Measurements from ENCODE around the gene IGSF21. TPM values are rescaled to one million over a fixed set of nuclear protein-coding genes. Genes with fewer than 3 reads are reported as not detected.

Gene IGSF21
- polyA plus RNA-seq, 3 donors = not detected

GRCh38 chr1:18097206-18097605 is 10.4 kb upstream of the IGSF21 start:
- H3K9me3 Mint-ChIP-seq = peaks cover 0 to 6% (median 0%) of the 10 kb centered on the region in 7 donors
- H3K4me3 Mint-ChIP-seq = no peak overlapping the region
- no peak overlapping the region for H3K9ac ChIP-seq (ENCODE audit: insufficient read depth, low read length, poor library complexity, severe bottlenecking)
- H3K27me3 Mint-ChIP-seq (ENCODE audit: low read depth in 3 of 3) = peaks cover 11 to 20% (median 14%) of the 10 kb centered on the region in 3 donors
- H3K9me3 ChIP-seq (replicated peaks in 1 of 2; ENCODE audit: control insufficient read depth in 1 of 2, insufficient read depth in 1 of 2, low read length in 2 of 2) = no peaks in the 10 kb centered on the region
- no peak overlapping the region for H3K27ac Mint-ChIP-seq
- H3K4me1 ChIP-seq (ENCODE audit: control insufficient read depth in 1 of 2, insufficient read depth in 2 of 2, low read length in 2 of 2) = no peaks in the 10 kb centered on the region
- no peak for DNase-seq
- no peak overlapping the region for H3K4me2 ChIP-seq (replicated peaks; ENCODE audit: extremely low read depth, low read length, poor library complexity, severe bottlenecking)
- H3K4me1 Mint-ChIP-seq = no peaks in the 10 kb centered on the region
- intact Hi-C loops (cut with micrococcal nuclease) = no loop called here
- H3K27ac ChIP-seq (ENCODE audit: low read depth in 1 of 2, low read length in 2 of 2) = no peak overlapping the region
- H3K36me3 ChIP-seq (replicated peaks in 1 of 2; ENCODE audit: control insufficient read depth in 1 of 2, insufficient read depth in 2 of 2, low read length in 2 of 2) = no peaks in the 10 kb centered on the region
- H3K4me3 ChIP-seq (replicated peaks in 1 of 3; ENCODE audit: low read depth in 2 of 3, low read length in 3 of 3) = no peak overlapping the region
- no peaks in the 10 kb centered on the region for H3K36me3 Mint-ChIP-seq
- H3K27me3 ChIP-seq (ENCODE audit: control insufficient read depth in 2 of 2, insufficient read depth in 2 of 2, low read length in 2 of 2) = no peaks in the 10 kb centered on the region
- no peaks in the 10 kb centered on the region for H3K79me2 ChIP-seq (ENCODE audit: insufficient read depth, low read length)
- H4K20me1 ChIP-seq (ENCODE audit: insufficient read depth, low read length) = no peaks in the 10 kb centered on the region
- no peak for TF ChIP-seq CTCF (IDR thresholded peaks at IDR 0.05)
- no peak overlapping the region for H2AFZ ChIP-seq (ENCODE audit: insufficient read depth, low read depth, low read length, poor library complexity, severe bottlenecking)

- DNase-seq = no peak
- no peaks in the 10 kb centered on the region for H3K27me3 ChIP-seq (ENCODE audit: control insufficient read depth in 2 of 2, insufficient read depth in 2 of 2, low read length in 2 of 2)
- H3K27ac Mint-ChIP-seq = no peak overlapping the region
- H3K4me2 ChIP-seq (replicated peaks; ENCODE audit: extremely low read depth, low read length, poor library complexity, severe bottlenecking) = no peak overlapping the region
- no peak for TF ChIP-seq CTCF (IDR thresholded peaks at IDR 0.05)
- H3K9ac ChIP-seq (ENCODE audit: insufficient read depth, low read length, poor library complexity, severe bottlenecking) = no peak overlapping the region
- H3K4me1 Mint-ChIP-seq = no peaks in the 10 kb centered on the region
- no peaks in the 10 kb centered on the region for H3K36me3 ChIP-seq (replicated peaks in 1 of 2; ENCODE audit: control insufficient read depth in 1 of 2, insufficient read depth in 2 of 2, low read length in 2 of 2)
- no peak overlapping the region for H2AFZ ChIP-seq (ENCODE audit: insufficient read depth, low read depth, low read length, poor library complexity, severe bottlenecking)
- no peak overlapping the region for H3K4me3 ChIP-seq (replicated peaks in 1 of 3; ENCODE audit: low read depth in 2 of 3, low read length in 3 of 3)
- no peaks in the 10 kb centered on the region for H3K36me3 Mint-ChIP-seq
- intact Hi-C loops (cut with micrococcal nuclease) = no loop called here
- no peak overlapping the region for H3K4me3 Mint-ChIP-seq
- no peaks in the 10 kb centered on the region for H4K20me1 ChIP-seq (ENCODE audit: insufficient read depth, low read length)
- WGBS (ENCODE audit: insufficient coverage) = no CpG with 5 or more reads among the region's 2 CpGs
- H3K79me2 ChIP-seq (ENCODE audit: insufficient read depth, low read length) = no peaks in the 10 kb centered on the region
- H3K27ac ChIP-seq (ENCODE audit: low read depth in 1 of 2, low read length in 2 of 2) = no peak overlapping the region
- no peaks in the 10 kb centered on the region for H3K9me3 ChIP-seq (replicated peaks in 1 of 2; ENCODE audit: control insufficient read depth in 1 of 2, insufficient read depth in 1 of 2, low read length in 2 of 2)
- no peaks in the 10 kb centered on the region for H3K4me1 ChIP-seq (ENCODE audit: control insufficient read depth in 1 of 2, insufficient read depth in 2 of 2, low read length in 2 of 2)
- H3K9me3 Mint-ChIP-seq = peaks cover 0 to 9% (median 4%) of the 10 kb centered on the region in 7 donors
- H3K27me3 Mint-ChIP-seq (ENCODE audit: low read depth in 3 of 3) = peaks cover 12 to 21% (median 15%) of the 10 kb centered on the region in 3 donors
These were observed 8.6 kb upstream of the IGSF21 start for GRCh38 chr1:18099026-18099425.
